SU-DHL-6 (cell line): ENCODE data around the gene TOR3A.

ENCODE experiments used
- EZH2phosphoT487 ChIP-seq: fragments of 200-600 bp; sonication (generic), shearing (Covaris generic); conservative IDR thresholded peaks from 2 replicates; pipeline ENCODE4 v1.6.1; 2018; ENCODE audit warnings: mild to moderate bottlenecking, antibody characterized with exemption, low read length, moderate library complexity, mixed read lengths
- TF ChIP-seq, protein P1 (sequence below): fragments of 200-600 bp; sonication (generic); IDR thresholded peaks from one replicate; pipeline ENCODE4 v1.5.1; 2017; ENCODE audit warnings: antibody characterized with exemption, mild to moderate bottlenecking, low read length, moderate library complexity; ENCODE audit not compliant: insufficient read depth, poor library complexity, severe bottlenecking

DNA sequence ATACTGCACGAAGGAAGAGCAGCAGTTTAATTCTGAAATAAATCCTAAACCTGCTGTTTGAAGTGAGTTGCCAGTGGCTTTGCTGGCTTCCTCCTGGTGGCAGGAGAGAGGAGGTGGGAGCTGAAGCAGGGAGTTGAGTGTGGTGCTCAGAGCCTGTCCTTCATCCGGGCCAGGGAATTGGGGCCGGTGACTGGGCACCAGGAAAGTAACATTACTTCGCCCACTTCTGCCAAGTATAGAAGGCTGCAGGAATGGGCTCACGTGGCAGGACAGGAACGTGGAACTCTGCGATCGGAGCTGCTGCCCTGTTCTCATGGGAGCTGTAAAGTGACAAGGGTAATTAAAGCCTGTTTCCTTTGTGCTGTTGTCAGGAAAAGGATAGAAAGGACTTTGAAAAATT is 8.7 kb downstream of the TOR3A start:
- TF ChIP-seq, protein P1, sequence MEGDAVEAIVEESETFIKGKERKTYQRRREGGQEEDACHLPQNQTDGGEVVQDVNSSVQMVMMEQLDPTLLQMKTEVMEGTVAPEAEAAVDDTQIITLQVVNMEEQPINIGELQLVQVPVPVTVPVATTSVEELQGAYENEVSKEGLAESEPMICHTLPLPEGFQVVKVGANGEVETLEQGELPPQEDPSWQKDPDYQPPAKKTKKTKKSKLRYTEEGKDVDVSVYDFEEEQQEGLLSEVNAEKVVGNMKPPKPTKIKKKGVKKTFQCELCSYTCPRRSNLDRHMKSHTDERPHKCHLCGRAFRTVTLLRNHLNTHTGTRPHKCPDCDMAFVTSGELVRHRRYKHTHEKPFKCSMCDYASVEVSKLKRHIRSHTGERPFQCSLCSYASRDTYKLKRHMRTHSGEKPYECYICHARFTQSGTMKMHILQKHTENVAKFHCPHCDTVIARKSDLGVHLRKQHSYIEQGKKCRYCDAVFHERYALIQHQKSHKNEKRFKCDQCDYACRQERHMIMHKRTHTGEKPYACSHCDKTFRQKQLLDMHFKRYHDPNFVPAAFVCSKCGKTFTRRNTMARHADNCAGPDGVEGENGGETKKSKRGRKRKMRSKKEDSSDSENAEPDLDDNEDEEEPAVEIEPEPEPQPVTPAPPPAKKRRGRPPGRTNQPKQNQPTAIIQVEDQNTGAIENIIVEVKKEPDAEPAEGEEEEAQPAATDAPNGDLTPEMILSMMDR, result no peak
- TF ChIP-seq EZH2phosphoT487, result no peak
